DOHH2 (cell line): ENCODE measurements around the gene CDK6.

Experiments used
- CTCF ChIP-seq: fragments of 200-600 bp; sonication (generic); IDR thresholded peaks from one replicate; pipeline ENCODE4 v1.5.1; 2014; ENCODE audit warnings: antibody characterized with exemption, mild to moderate bottlenecking, low read depth, low read length; ENCODE audit not compliant: poor library complexity, severe bottlenecking
- EZH2phosphoT487 ChIP-seq: fragments of 200-600 bp; sonication (generic); IDR thresholded peaks from 2 replicates; pipeline ENCODE4 v1.6.1; 2017; ENCODE audit warnings: borderline replicate concordance, mild to moderate bottlenecking, antibody characterized with exemption, low read length, moderate library complexity, mixed read lengths

GRCh38 chr7:92678291-92678920 is 158.0 kb downstream of the CDK6 start:
- no peak for TF ChIP-seq CTCF
- TF ChIP-seq EZH2phosphoT487 = no peak
